Bone marrow (tissue), 2 donors: ENCODE measurements around the gene LIN7A.
A peak's percentile ranks its signal among the peaks of the same experiment; 100 is the strongest.

Experiments used
- DNase-seq, 2 donors: peaks; one replicate each; lab custom pipeline; 2025; lab: John Stamatoyannopoulos, UW

The LIN7A gene

GRCh38 chr12:80937391-80938238 lies at the start of gene LIN7A:
Gene LIN7A (minus strand): TSS chr12:80937934. CDS start chr12:80937722, 212 bp downstream.
- peak in 1 of 2 donors; percentile 73 for DNase-seq

- no peak for DNase-seq
Measured at GRCh38 chr12:80986224-80986623, 48.5 kb upstream of the LIN7A start.

- no peak for DNase-seq
Measured at GRCh38 chr12:80979816-80980215, 42.1 kb upstream of the LIN7A start.

- no peak for DNase-seq
Measured at GRCh38 chr12:80979251-80979650, 41.5 kb upstream of the LIN7A start.

GRCh38 chr12:80977346-80977745 lies 39.6 kb upstream of the LIN7A start:
- DNase-seq, result no peak

- no peak for DNase-seq
Measured at GRCh38 chr12:80968326-80968725, 30.6 kb upstream of the LIN7A start.

- DNase-seq, result no peak
Measured at GRCh38 chr12:80967565-80967964, 29.8 kb upstream of the LIN7A start.

- no peak for DNase-seq
Measured at GRCh38 chr12:80966001-80966400, 28.3 kb upstream of the LIN7A start.

- DNase-seq, result no peak
Measured at GRCh38 chr12:80958162-80958561, 20.4 kb upstream of the LIN7A start.

- DNase-seq, result no peak
Measured at GRCh38 chr12:80954857-80955520, 17.3 kb upstream of the LIN7A start.

GRCh38 chr12:80952443-80952842 lies 14.7 kb upstream of the LIN7A start:
- DNase-seq, result no peak

GRCh38 chr12:80946591-80946990 lies 8.9 kb upstream of the LIN7A start:
- DNase-seq, result no peak

- no peak for DNase-seq
Measured at GRCh38 chr12:80943338-80943737, 5.6 kb upstream of the LIN7A start.

- DNase-seq, result no peak
Measured at GRCh38 chr12:80941916-80942315, 4.2 kb upstream of the LIN7A start.

GRCh38 chr12:80939231-80939950 lies 1.7 kb upstream of the LIN7A start:
- no peak for DNase-seq

GRCh38 chr12:80938397-80938796 lies 663 bp upstream of the LIN7A start:
- no peak for DNase-seq

- DNase-seq, result peak in 1 of 2 donors; percentile 73
Measured at GRCh38 chr12:80936642-80937390, 918 bp downstream of the LIN7A start.

GRCh38 chr12:80936353-80936641 lies 1.4 kb downstream of the LIN7A start:
- DNase-seq, result no peak

- no peak for DNase-seq
Measured at GRCh38 chr12:80935111-80935510, 2.6 kb downstream of the LIN7A start.

- DNase-seq, result no peak
Measured at GRCh38 chr12:80925983-80926382, 11.8 kb downstream of the LIN7A start.

- DNase-seq, result no peak
Measured at GRCh38 chr12:80925237-80925636, 12.5 kb downstream of the LIN7A start.

- no peak for DNase-seq
Measured at GRCh38 chr12:80924437-80924836, 13.3 kb downstream of the LIN7A start.
